ENCODE data around the gene KHDRBS1. TPM values are rescaled to one million over a fixed set of nuclear protein-coding genes. Genes with fewer than 3 reads are reported as not detected.

The KHDRBS1 gene
- total and polyA plus RNA-seq, 2 of the 13 experiments (the other 11 are each of a cell fraction or from before 2014, with no cell fraction given): 25.1 to 39.0 TPM

DNA sequence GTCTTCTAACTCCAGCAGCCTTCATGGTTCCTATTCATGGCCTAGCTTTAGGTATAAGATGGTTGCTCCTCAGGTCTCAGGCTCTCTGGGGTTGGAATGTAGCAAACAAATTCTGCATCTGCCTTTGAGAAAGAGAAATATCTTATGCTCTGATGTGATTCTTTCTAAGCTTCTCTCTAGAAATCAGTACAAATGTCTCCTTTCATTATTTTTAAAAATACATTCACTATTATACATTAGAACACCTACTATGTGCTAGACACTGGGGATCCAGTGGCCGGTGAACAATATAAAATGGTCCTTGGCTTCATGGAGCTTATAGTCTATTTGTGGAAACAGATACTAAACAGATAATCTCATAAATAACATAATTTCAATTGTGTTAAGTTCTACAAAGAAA lies 42.9 kb downstream of the KHDRBS1 start:
- POLR2A ChIA-PET: interaction anchor here (1.5 kb wide), 1 partner anchor 16 kb away, joined by 7 read pairs; the partner anchor contains the start of gene TMEM39B
- Histone ChIP-seq H3K4me3 (replicated peaks in 1 of 3; ENCODE audit: insufficient read depth in 1 of 3, low read depth in 2 of 3, low read length in 3 of 3) (no peak overlapping the region), H2AFZ (ENCODE audit: low read length) (no peak overlapping the region), H4K20me1 (ENCODE audit: insufficient read depth, low read length) (no peaks in the 10 kb centered on the region), H3K9me3 (ENCODE audit: low read length) (no peaks in the 10 kb centered on the region), H3K27ac (ENCODE audit: extremely low read length, insufficient read depth, low read length) (no peak overlapping the region), H3K36me3 (replicated peaks in 1 of 2; ENCODE audit: control insufficient read depth in 1 of 2, insufficient read depth in 2 of 2, low read length in 2 of 2) (peaks cover 25 to 78% of the 10 kb centered on the region in 2 experiments), H3K9ac (ENCODE audit: insufficient read depth, low read depth, low read length) (no peak overlapping the region), H3K4me1 (ENCODE audit: insufficient read depth, low read length) (no peaks in the 10 kb centered on the region), H3K4me2 (ENCODE audit: low read depth, low read length) (no peak overlapping the region), H3K27me3 (ENCODE audit: control insufficient read depth in 1 of 2, insufficient read depth in 2 of 2, low read length in 2 of 2) (no peaks in the 10 kb centered on the region), H3K79me2 (ENCODE audit: insufficient read depth, low read length) (no peaks in the 10 kb centered on the region)
- DNase-seq (ENCODE audit: low spot score): no peak
- TF ChIP-seq CCAR2 (optimal IDR thresholded peaks at IDR 0.05; ENCODE audit: low read depth, low read length): no peak
- no peak for TF ChIP-seq MBD4 (IDR thresholded peaks at IDR 0.05; ENCODE audit: borderline replicate concordance, low read length)
- TF ChIP-seq, protein P1, sequence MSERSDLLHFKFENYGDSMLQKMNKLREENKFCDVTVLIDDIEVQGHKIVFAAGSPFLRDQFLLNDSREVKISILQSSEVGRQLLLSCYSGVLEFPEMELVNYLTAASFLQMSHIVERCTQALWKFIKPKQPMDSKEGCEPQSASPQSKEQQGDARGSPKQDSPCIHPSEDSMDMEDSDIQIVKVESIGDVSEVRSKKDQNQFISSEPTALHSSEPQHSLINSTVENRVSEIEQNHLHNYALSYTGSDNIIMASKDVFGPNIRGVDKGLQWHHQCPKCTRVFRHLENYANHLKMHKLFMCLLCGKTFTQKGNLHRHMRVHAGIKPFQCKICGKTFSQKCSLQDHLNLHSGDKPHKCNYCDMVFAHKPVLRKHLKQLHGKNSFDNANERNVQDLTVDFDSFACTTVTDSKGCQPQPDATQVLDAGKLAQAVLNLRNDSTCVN (CRISPR knock-in tag; IDR thresholded peaks at IDR 0.05; ENCODE audit: borderline replicate concordance): no peak
- TF ChIP-seq ZNF850 (CRISPR knock-in tag; conservative IDR thresholded peaks at IDR 0.05): no peak
- TF ChIP-seq, protein P2, sequence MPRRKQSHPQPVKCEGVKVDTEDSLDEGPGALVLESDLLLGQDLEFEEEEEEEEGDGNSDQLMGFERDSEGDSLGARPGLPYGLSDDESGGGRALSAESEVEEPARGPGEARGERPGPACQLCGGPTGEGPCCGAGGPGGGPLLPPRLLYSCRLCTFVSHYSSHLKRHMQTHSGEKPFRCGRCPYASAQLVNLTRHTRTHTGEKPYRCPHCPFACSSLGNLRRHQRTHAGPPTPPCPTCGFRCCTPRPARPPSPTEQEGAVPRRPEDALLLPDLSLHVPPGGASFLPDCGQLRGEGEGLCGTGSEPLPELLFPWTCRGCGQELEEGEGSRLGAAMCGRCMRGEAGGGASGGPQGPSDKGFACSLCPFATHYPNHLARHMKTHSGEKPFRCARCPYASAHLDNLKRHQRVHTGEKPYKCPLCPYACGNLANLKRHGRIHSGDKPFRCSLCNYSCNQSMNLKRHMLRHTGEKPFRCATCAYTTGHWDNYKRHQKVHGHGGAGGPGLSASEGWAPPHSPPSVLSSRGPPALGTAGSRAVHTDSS (CRISPR knock-in tag; conservative IDR thresholded peaks at IDR 0.05): no peak
- TF ChIP-seq RBFOX2 (IDR thresholded peaks at IDR 0.05; ENCODE audit: low read depth, low read length): no peak
- TF ChIP-seq PRMT3 (CRISPR knock-in tag; IDR thresholded peaks at IDR 0.05; ENCODE audit: borderline replicate concordance, low read depth): no peak
- no peak for TF ChIP-seq KLF6 (CRISPR knock-in tag; IDR thresholded peaks at IDR 0.05)
- TF ChIP-seq, protein P3, sequence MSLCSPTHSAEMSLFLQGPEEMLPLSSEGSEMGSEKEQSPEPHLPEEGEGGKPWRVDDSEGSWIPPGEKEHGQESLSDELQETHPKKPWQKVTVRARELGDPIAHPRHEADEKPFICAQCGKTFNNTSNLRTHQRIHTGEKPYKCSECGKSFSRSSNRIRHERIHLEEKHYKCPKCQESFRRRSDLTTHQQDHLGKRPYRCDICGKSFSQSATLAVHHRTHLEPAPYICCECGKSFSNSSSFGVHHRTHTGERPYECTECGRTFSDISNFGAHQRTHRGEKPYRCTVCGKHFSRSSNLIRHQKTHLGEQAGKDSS (CRISPR knock-in tag; IDR thresholded peaks at IDR 0.05; ENCODE audit: borderline replicate concordance, low read depth): no peak
- no peak for TF ChIP-seq ZNF124 (CRISPR knock-in tag; IDR thresholded peaks at IDR 0.05)
- TF ChIP-seq, protein P4, sequence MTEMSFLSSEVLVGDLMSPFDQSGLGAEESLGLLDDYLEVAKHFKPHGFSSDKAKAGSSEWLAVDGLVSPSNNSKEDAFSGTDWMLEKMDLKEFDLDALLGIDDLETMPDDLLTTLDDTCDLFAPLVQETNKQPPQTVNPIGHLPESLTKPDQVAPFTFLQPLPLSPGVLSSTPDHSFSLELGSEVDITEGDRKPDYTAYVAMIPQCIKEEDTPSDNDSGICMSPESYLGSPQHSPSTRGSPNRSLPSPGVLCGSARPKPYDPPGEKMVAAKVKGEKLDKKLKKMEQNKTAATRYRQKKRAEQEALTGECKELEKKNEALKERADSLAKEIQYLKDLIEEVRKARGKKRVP (CRISPR knock-in tag; IDR thresholded peaks at IDR 0.05): no peak
- TF ChIP-seq CCDC6 (CRISPR knock-in tag; IDR thresholded peaks at IDR 0.05): no peak
- TF ChIP-seq, protein P5, sequence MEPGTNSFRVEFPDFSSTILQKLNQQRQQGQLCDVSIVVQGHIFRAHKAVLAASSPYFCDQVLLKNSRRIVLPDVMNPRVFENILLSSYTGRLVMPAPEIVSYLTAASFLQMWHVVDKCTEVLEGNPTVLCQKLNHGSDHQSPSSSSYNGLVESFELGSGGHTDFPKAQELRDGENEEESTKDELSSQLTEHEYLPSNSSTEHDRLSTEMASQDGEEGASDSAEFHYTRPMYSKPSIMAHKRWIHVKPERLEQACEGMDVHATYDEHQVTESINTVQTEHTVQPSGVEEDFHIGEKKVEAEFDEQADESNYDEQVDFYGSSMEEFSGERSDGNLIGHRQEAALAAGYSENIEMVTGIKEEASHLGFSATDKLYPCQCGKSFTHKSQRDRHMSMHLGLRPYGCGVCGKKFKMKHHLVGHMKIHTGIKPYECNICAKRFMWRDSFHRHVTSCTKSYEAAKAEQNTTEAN (CRISPR knock-in tag; conservative IDR thresholded peaks at IDR 0.05): no peak
- TF ChIP-seq RXRA (CRISPR knock-in tag; IDR thresholded peaks at IDR 0.05): no peak
- CTCF ChIA-PET (ENCODE audit: low intra/inter-chr PET ratio, low total read pairs): no interaction called here
- in situ Hi-C loops (cut with HindIII; ENCODE audit: extremely low pct_ligation_motif_present, low pct_unique_long_range_greater_than_20kb): no loop called here
- intact Hi-C loops (cut with micrococcal nuclease; ENCODE audit: unreplicated experiment): no loop called here
- BruUV-seq (replicated peaks): no TSS peak
- 97% methylated on average over 1 of the region's 1 CpG for WGBS (ENCODE audit: low lambda C conversion rate)
- no peak for FAIRE-seq
- no peak for ATAC-seq
